HFFc6 (cell line): Measurements from ENCODE around the gene TAOK1. TPM values are rescaled to one million over a fixed set of nuclear protein-coding genes. Genes with fewer than 3 reads are reported as not detected.

Experiments used
- DNase-seq: peaks from one replicate; pipeline ENCODE4 v3.0.0-alpha.2; 2018
- H3K27ac Mint-ChIP-seq: 2 replicates; pipeline ENCODE4 v1.8.0; 2020; ENCODE audit warnings: mild to moderate bottlenecking, mixed read lengths
- H3K27me3 Mint-ChIP-seq: 2 replicates; pipeline ENCODE4 v1.8.0; 2021; ENCODE audit warnings: mild to moderate bottlenecking, moderate library complexity, mixed read lengths; ENCODE audit not compliant: insufficient read depth
- H3K36me3 Mint-ChIP-seq: 2 replicates; pipeline ENCODE4 v1.8.0; 2021; ENCODE audit warnings: low read depth, mixed read lengths
- H3K4me1 Mint-ChIP-seq: 2 replicates; pipeline ENCODE4 v1.8.0; 2020; ENCODE audit warnings: low read depth, mixed read lengths
- H3K4me3 Mint-ChIP-seq: 2 replicates; pipeline ENCODE4 v1.8.0; 2020; ENCODE audit warnings: mild to moderate bottlenecking, moderate library complexity, mixed read lengths
- H3K9me3 Mint-ChIP-seq: 2 replicates; pipeline ENCODE4 v1.8.0; 2020; ENCODE audit warnings: mild to moderate bottlenecking, mixed read lengths
- CTCF ChIP-seq: fragments of 200-600 bp; sonication (generic); IDR thresholded peaks from 2 replicates; pipeline ENCODE4 v1.5.0; 2021; ENCODE audit warnings: antibody characterized with exemption, mild to moderate bottlenecking
- total RNA-seq, 6 experiments: library from RNA; stranded (reverse); fragmentation: NEBNext Ultra II Directional; extraction: Animal tissue kit (Norgen Biotek cat#: 25700); gene quantifications; 2 replicates in 1 of 6; 3 replicates in 5 of 6; pipeline ENCODE4 v1.2.3, GENCODE V29; 2021

TAOK1 gene
- total RNA-seq, 6 experiments from 2014 or later = 72.0 to 82.6 (median 75.1) TPM

GRCh38 chr17:29563816-29564215 lies 173.7 kb downstream of the TAOK1 start:
- H3K27ac Mint-ChIP-seq = no peak overlapping the region
- no peaks in the 10 kb centered on the region for H3K9me3 Mint-ChIP-seq
- DNase-seq = no peak
- no peak for TF ChIP-seq CTCF
- no peaks in the 10 kb centered on the region for H3K36me3 Mint-ChIP-seq
- H3K4me3 Mint-ChIP-seq = no peak overlapping the region
- no peaks in the 10 kb centered on the region; the same call in 1 of the 2 replicates for H3K27me3 Mint-ChIP-seq
- no peaks in the 10 kb centered on the region for H3K4me1 Mint-ChIP-seq

- H3K4me3 Mint-ChIP-seq = no peak overlapping the region
- H3K36me3 Mint-ChIP-seq = peaks cover 4% of the 10 kb centered on the region; the same call in 1 of the 2 replicates
- H3K27me3 Mint-ChIP-seq = no peaks in the 10 kb centered on the region; the same call in 1 of the 2 replicates
- H3K9me3 Mint-ChIP-seq = no peaks in the 10 kb centered on the region
- TF ChIP-seq CTCF = no peak; the same call in 1 of the 2 replicates
- H3K4me1 Mint-ChIP-seq = peaks cover 13% of the 10 kb centered on the region
- DNase-seq = no peak
- no peak overlapping the region for H3K27ac Mint-ChIP-seq
Measured at GRCh38 chr17:29565643-29566472, 175.7 kb downstream of the TAOK1 start.

GRCh38 chr17:29566473-29567303 lies 176.5 kb downstream of the TAOK1 start, which contains the start of gene ABHD15:
Gene ABHD15 (minus strand): TSS chr17:29567037. CDS start chr17:29566966, 71 bp downstream.
- Mint-ChIP-seq H3K27ac (peak within 1 kb of the TSS; percentile 89), H3K4me1 (peaks cover 15% of the 10 kb centered on the region), H3K4me3 (peak within 1 kb of the TSS; percentile 96), H3K27me3 (no peaks in the 10 kb centered on the region; the same call in 1 of the 2 replicates), H3K36me3 (peaks cover 5% of the 10 kb centered on the region; the same call in 1 of the 2 replicates), H3K9me3 (no peaks in the 10 kb centered on the region)
- peak; percentile 25 for DNase-seq
- no peak for TF ChIP-seq CTCF

GRCh38 chr17:29567304-29567553 lies 177.1 kb downstream of the TAOK1 start:
- Mint-ChIP-seq H3K27ac (no peak overlapping the region), H3K36me3 (peaks cover 5% of the 10 kb centered on the region; the same call in 1 of the 2 replicates), H3K4me1 (peaks cover 15% of the 10 kb centered on the region), H3K9me3 (no peaks in the 10 kb centered on the region), H3K4me3 (peak overlapping the region; percentile 96), H3K27me3 (no peaks in the 10 kb centered on the region; the same call in 1 of the 2 replicates)
- DNase-seq = no peak
- no peak for TF ChIP-seq CTCF

- peak; percentile 60 for DNase-seq
- no peaks in the 10 kb centered on the region; the same call in 1 of the 2 replicates for H3K27me3 Mint-ChIP-seq
- no peaks in the 10 kb centered on the region for H3K9me3 Mint-ChIP-seq
- peaks cover 15% of the 10 kb centered on the region for H3K4me1 Mint-ChIP-seq
- TF ChIP-seq CTCF = peak; percentile 70
- peak overlapping the region; percentile 96 for H3K4me3 Mint-ChIP-seq
- peaks cover 5% of the 10 kb centered on the region; the same call in 1 of the 2 replicates for H3K36me3 Mint-ChIP-seq
- H3K27ac Mint-ChIP-seq = peak overlapping the region; percentile 89
Measured at GRCh38 chr17:29567554-29568330, 177.6 kb downstream of the TAOK1 start.
